Erythroblast (primary cell): ENCODE measurements around the gene ISG20L2.

Source experiments
- DNase-seq, 2 experiments: peaks; one replicate each; lab custom pipeline; 2025; lab: John Stamatoyannopoulos, UW
- GATA1 ChIP-seq: IDR thresholded peaks from 2 replicates; pipeline ENCODE4 v1.6.1; 2011; ENCODE audit warnings: low read depth, mild to moderate bottlenecking, control low read depth, low read length, moderate library complexity
- POLR2A ChIP-seq: IDR thresholded peaks from 2 replicates; pipeline ENCODE4 v1.6.1; 2011; ENCODE audit warnings: mild to moderate bottlenecking, low read length

ISG20L2 gene

DNA sequence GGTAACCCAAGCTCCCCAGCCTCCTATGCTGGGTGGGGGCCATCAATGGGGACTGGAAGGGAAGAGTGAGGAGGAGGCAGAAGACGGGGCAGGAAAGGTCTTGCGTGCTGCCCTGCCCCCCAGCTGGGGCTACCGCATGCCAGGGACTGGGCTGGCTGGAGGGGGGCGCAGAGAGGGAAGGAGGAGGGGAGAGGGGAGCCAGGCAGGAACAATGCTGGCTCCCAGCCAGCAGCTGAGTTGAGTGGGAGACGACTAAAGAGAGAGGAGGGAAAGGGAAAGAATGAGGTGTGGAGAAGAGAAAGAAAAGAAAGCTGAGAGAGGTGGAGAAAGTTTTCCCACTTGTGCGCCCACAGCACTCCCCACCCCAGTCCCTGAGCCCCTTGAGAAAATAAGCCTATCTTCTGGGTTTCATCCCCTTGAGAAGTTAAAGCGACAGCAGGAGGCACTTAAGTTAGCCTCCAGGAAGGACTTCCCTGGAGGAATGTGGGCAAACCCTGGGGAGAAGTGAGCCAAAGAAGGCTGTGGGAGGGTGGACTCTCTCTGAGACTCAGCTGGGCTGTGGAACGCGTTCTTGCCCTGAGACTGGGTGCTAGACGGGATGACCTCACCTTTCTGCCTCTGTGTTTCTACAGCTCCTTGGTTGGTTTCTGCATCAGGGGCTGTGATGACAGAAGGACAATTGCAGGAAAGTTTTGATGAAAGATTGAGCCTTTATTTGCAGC lies 38.5 kb downstream of the ISG20L2 start:
- TF ChIP-seq GATA1 (no peak), POLR2A (no peak)

DNA sequence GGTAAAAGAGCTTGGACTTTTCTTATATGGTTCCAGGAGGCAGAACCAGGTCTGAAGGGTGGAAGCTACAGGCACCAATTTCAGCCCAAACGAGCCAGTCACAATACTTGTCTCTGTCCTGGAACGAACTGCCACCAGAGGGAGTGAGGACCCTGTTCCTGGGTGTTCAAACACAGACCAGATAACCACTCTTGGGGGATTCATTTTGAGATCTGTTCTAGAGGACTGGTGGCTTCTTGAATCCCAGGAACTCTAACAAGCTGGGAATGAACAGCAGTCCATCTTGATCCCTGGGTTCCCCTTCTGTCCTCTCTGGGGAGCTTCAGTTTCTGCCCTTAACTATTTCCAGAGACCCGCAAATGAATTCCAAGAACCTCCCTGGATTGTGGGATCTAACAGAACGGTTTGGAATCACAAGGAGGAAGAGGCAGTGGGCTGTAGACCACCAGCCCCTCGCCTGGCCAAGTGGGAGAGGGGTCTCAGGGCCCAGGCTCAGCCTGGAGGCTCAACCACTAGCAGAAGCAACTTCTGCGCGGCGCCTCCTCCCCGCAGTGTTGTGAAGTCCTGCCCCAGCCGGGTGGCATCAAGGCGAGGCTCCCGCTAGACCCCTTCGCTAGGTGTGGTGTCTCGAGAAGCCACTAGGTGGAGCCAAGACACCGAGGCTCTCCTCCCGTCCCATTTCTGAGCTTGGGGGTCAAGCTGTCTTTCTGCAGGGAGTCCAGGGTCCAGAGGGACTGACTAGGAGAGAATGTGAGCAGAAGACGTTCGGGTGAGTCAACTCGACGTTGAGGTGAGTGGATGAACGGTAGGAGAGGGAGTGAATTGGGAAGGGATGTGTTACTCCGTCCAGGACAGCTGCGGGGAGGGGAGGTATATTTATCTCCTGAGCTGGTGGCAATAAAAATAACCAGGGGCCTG lies 39.3 kb downstream of the ISG20L2 start:
- TF ChIP-seq POLR2A (no peak), GATA1 (no peak)

More for the DNA sequence above, 38.5 kb downstream of the ISG20L2 start:
- no peak for DNase-seq

DNA sequence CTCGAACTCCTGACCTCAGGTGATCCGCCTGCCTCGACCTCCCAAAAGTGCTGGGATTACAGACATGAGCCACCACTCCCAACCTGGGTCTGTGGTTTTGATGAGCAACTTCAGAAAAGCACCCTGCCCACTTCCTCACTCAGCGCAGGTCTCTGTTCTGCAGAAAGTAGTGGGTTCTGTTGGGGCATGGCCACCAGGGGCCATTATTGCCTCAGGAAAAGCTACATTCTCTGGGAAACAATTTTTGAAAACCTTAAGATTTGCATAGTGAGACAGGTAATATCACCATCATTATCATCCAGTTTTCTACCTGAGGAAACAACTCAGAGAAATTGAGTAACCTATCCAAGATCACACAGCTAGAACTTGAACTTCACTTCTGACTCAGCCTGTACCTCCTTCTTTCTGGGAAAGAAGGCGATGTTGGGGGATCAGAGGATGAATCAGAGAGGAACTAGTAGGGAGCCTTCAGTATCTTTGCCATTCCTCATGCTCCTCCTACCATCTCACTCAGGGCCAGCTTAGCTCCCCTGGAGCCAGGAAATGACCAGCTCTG lies 44.3 kb downstream of the ISG20L2 start:
- no peak for DNase-seq
- TF ChIP-seq GATA1 (no peak), POLR2A (no peak)

More for the DNA sequence above, 39.3 kb downstream of the ISG20L2 start:
- peak; percentile 75 to 81 for DNase-seq

GRCh38 chr1:156682166-156682890 lies 46.2 kb downstream of the ISG20L2 start:
- DNase-seq = no peak
- no peak for TF ChIP-seq GATA1
- no peak for TF ChIP-seq POLR2A

GRCh38 chr1:156681196-156681960 lies 47.2 kb downstream of the ISG20L2 start:
- no peak for TF ChIP-seq POLR2A
- no peak for TF ChIP-seq GATA1
- no peak for DNase-seq

DNA sequence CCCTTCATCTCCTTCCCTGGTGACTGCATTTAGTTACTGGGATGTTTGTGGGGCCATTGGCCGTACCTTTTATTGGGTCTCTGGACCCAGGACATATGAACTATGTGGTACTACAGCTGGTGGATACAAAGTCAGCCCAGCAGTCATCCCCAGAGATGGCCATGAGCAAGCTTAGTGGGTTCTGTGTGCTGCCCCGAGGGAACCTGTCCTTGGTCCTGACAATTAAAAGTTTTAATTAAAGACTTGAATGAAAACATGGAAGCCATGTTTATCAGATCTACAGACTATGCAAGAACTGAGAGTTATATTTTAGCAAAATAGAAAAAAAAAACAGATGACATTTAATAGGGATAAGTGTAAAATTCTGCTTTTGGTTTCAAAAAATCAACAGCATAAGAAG lies 48.5 kb downstream of the ISG20L2 start:
- TF ChIP-seq GATA1 = no peak
- TF ChIP-seq POLR2A = no peak
- no peak for DNase-seq

GRCh38 chr1:156677616-156678596 lies 50.7 kb downstream of the ISG20L2 start:
- TF ChIP-seq GATA1 = no peak
- TF ChIP-seq POLR2A = no peak

GRCh38 chr1:156676820-156677615 lies 51.5 kb downstream of the ISG20L2 start, which contains the start of gene NES:
NES (minus strand) TSS chr1:156677407; CDS start chr1:156677264, 143 bp downstream.
- TF ChIP-seq GATA1 (no peak), POLR2A (no peak)
- no peak for DNase-seq

More at GRCh38 chr1:156677616-156678596, 50.7 kb downstream of the ISG20L2 start:
- DNase-seq = peak; percentile 44 to 57

GRCh38 chr1:156676114-156676819 lies 52.3 kb downstream of the ISG20L2 start:
- no peak for TF ChIP-seq POLR2A
- no peak for TF ChIP-seq GATA1
- no peak for DNase-seq
